ENCODE measurements around the gene MAGOH. TPM values are rescaled to one million over a fixed set of nuclear protein-coding genes. Genes with fewer than 3 reads are reported as not detected.

Gene MAGOH
- total and polyA plus RNA-seq, 2 of the 13 experiments (the other 11 are each of a cell fraction or from before 2014, with no cell fraction given) = 24.1 to 87.0 TPM

- TF ChIP-seq CREM (IDR thresholded peaks at IDR 0.05) (peak; percentile 49; the same call in 1 of the 2 replicates), CREM (CRISPR knock-in tag; IDR thresholded peaks at IDR 0.05) (no peak), KAT8 (CRISPR knock-in tag; IDR thresholded peaks at IDR 0.05) (peak; percentile 97), SSRP1 (CRISPR knock-in tag; IDR thresholded peaks at IDR 0.05) (no peak), KLF12 (CRISPR knock-in tag; IDR thresholded peaks at IDR 0.05; ENCODE audit: borderline replicate concordance) (peak; percentile 81), ZFP82 (CRISPR knock-in tag; IDR thresholded peaks at IDR 0.05; ENCODE audit: borderline replicate concordance) (peak; percentile 92), TP53 (CRISPR knock-in tag; conservative IDR thresholded peaks at IDR 0.05) (0 out of 2 replicates have a peak, but pooled peaks have one; percentile 79), FOXP1 (IDR thresholded peaks at IDR 0.05) (no peak), FOXP1 (CRISPR knock-in tag; IDR thresholded peaks at IDR 0.05) (no peak), HMGA1 (CRISPR knock-in tag; conservative IDR thresholded peaks at IDR 0.05) (no peak), RFXANK (CRISPR knock-in tag; IDR thresholded peaks at IDR 0.05) (0 out of 2 replicates have a peak, but pooled peaks have one; percentile 48), ZNF441 (CRISPR knock-in tag; IDR thresholded peaks at IDR 0.05; ENCODE audit: borderline replicate concordance) (0 out of 2 replicates have a peak, but pooled peaks have one; percentile 17), MXI1 (IDR thresholded peaks at IDR 0.05; ENCODE audit: borderline replicate concordance, low read depth, low read length) (peak; percentile 66; the same call in 1 of the 3 replicates), ZFP37 (CRISPR knock-in tag; IDR thresholded peaks at IDR 0.05; ENCODE audit: borderline replicate concordance) (no peak), XBP1 (CRISPR knock-in tag; IDR thresholded peaks at IDR 0.05) (no peak), POGZ (CRISPR knock-in tag; IDR thresholded peaks at IDR 0.05) (peak; percentile 66), ZNF124 (CRISPR knock-in tag; IDR thresholded peaks at IDR 0.05) (peak; percentile 67), GABPA (IDR thresholded peaks at IDR 0.05; ENCODE audit: low read depth, low read length) (peak; percentile 73), GABPA (CRISPR knock-in tag; IDR thresholded peaks at IDR 0.05; ENCODE audit: low read depth) (peak; percentile 92), AKAP8 (CRISPR knock-in tag; IDR thresholded peaks at IDR 0.05) (0 out of 2 replicates have a peak, but pooled peaks have one; percentile 61)
- TF ChIP-seq, protein P1, sequence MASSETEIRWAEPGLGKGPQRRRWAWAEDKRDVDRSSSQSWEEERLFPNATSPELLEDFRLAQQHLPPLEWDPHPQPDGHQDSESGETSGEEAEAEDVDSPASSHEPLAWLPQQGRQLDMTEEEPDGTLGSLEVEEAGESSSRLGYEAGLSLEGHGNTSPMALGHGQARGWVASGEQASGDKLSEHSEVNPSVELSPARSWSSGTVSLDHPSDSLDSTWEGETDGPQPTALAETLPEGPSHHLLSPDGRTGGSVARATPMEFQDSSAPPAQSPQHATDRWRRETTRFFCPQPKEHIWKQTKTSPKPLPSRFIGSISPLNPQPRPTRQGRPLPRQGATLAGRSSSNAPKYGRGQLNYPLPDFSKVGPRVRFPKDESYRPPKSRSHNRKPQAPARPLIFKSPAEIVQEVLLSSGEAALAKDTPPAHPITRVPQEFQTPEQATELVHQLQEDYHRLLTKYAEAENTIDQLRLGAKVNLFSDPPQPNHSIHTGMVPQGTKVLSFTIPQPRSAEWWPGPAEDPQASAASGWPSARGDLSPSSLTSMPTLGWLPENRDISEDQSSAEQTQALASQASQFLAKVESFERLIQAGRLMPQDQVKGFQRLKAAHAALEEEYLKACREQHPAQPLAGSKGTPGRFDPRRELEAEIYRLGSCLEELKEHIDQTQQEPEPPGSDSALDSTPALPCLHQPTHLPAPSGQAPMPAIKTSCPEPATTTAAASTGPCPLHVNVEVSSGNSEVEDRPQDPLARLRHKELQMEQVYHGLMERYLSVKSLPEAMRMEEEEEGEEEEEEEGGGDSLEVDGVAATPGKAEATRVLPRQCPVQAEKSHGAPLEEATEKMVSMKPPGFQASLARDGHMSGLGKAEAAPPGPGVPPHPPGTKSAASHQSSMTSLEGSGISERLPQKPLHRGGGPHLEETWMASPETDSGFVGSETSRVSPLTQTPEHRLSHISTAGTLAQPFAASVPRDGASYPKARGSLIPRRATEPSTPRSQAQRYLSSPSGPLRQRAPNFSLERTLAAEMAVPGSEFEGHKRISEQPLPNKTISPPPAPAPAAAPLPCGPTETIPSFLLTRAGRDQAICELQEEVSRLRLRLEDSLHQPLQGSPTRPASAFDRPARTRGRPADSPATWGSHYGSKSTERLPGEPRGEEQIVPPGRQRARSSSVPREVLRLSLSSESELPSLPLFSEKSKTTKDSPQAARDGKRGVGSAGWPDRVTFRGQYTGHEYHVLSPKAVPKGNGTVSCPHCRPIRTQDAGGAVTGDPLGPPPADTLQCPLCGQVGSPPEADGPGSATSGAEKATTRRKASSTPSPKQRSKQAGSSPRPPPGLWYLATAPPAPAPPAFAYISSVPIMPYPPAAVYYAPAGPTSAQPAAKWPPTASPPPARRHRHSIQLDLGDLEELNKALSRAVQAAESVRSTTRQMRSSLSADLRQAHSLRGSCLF (CRISPR knock-in tag; IDR thresholded peaks at IDR 0.05; ENCODE audit: borderline replicate concordance) = no peak
- TF ChIP-seq, protein P2, sequence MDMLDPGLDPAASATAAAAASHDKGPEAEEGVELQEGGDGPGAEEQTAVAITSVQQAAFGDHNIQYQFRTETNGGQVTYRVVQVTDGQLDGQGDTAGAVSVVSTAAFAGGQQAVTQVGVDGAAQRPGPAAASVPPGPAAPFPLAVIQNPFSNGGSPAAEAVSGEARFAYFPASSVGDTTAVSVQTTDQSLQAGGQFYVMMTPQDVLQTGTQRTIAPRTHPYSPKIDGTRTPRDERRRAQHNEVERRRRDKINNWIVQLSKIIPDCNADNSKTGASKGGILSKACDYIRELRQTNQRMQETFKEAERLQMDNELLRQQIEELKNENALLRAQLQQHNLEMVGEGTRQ (IDR thresholded peaks at IDR 0.05; ENCODE audit: low read depth, low read length) = no peak
- TF ChIP-seq, protein P2 (CRISPR knock-in tag; IDR thresholded peaks at IDR 0.05; ENCODE audit: borderline replicate concordance) = no peak; the same call in 1 of the 2 replicates
Measured at GRCh38 chr1:53220171-53220961, 18.0 kb downstream of the MAGOH start, which contains the start of gene CZIB (continued).

Measured in HepG2 (cell line).